ENCODE results near the gene AKAP13. TPM values are rescaled to one million over a fixed set of nuclear protein-coding genes. Genes with fewer than 3 reads are reported as not detected.
A peak's percentile ranks its signal among the peaks of the same experiment; 100 is the strongest.

Gene AKAP13
- polyA plus RNA-seq, 4 donors: 39.4 to 71.6 (median 58.5) TPM

GRCh38 chr15:85576392-85576791 lies 196.0 kb downstream of the AKAP13 start:
- Histone ChIP-seq H3K27ac (ENCODE audit: low read depth in 1 of 3, low read length in 2 of 3) (no peak overlapping the region), H3K36me3 (ENCODE audit: control insufficient read depth in 3 of 3, insufficient read depth in 2 of 3, low read depth in 1 of 3, low read length in 3 of 3) (peaks cover 0 to 22% (median 0%) of the 10 kb centered on the region in 3 donors), H3K4me1 (ENCODE audit: control insufficient read depth in 3 of 3, insufficient read depth in 2 of 3, low read depth in 1 of 3, low read length in 2 of 3) (peaks cover 2 to 27% (median 6%) of the 10 kb centered on the region in 3 donors), H3K4me3 (ENCODE audit: low read depth in 1 of 3, low read length in 3 of 3) (no peak overlapping the region), H3K27me3 (ENCODE audit: control insufficient read depth in 3 of 3, insufficient read depth in 3 of 3, low read length in 3 of 3) (no peaks in the 10 kb centered on the region), H3K9me3 (ENCODE audit: control insufficient read depth in 2 of 2, insufficient read depth in 1 of 2, low read depth in 1 of 2, low read length in 1 of 2) (no peaks in the 10 kb centered on the region)
- FAIRE-seq (no peak), DNase-seq (no peak)
- WGBS, 3 donors: 73 to 92% (median 87%) methylated on average over 3 of the region's 3 CpGs

DNA sequence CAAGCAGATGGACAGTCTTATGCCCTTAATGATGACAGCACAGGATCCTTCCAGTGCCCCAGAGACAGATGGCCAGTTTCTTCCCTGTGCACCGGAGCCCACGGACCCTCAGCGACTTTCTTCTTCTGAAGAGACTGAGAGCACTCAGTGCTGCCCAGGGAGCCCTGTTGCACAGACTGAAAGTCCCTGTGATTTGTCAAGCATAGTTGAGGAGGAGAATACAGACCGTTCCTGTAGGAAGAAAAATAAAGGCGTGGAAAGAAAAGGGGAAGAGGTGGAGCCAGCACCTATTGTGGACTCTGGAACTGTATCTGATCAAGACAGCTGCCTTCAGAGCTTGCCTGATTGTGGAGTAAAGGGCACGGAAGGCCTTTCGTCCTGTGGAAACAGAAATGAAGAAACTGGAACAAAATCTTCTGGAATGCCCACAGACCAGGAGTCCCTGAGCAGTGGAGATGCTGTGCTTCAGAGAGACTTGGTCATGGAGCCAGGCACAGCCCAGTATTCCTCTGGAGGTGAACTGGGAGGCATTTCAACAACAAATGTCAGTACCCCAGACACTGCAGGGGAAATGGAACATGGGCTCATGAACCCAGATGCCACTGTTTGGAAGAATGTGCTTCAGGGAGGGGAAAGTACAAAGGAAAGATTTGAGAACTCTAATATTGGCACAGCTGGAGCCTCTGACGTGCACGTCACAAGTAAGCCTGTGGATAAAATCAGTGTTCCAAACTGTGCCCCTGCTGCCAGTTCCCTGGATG lies 198.7 kb downstream of the AKAP13 start:
- 20 to 45% (median 35%) methylated on average over 9 of the region's 9 CpGs for WGBS, 3 donors
- Histone ChIP-seq H3K4me1 (ENCODE audit: control insufficient read depth in 3 of 3, insufficient read depth in 2 of 3, low read depth in 1 of 3, low read length in 2 of 3) (peaks cover 0 to 47% (median 13%) of the 10 kb centered on the region in 3 donors), H3K4me3 (ENCODE audit: low read depth in 1 of 3, low read length in 3 of 3) (peak overlapping the region in 2 of 3 donors; percentile 42 to 59), H3K27me3 (ENCODE audit: control insufficient read depth in 3 of 3, insufficient read depth in 3 of 3, low read length in 3 of 3) (no peaks in the 10 kb centered on the region), H3K9me3 (ENCODE audit: control insufficient read depth in 2 of 2, insufficient read depth in 1 of 2, low read depth in 1 of 2, low read length in 1 of 2) (no peaks in the 10 kb centered on the region), H3K27ac (ENCODE audit: low read depth in 1 of 3, low read length in 2 of 3) (peak overlapping the region; percentile 82 to 97 (median 89)), H3K36me3 (ENCODE audit: control insufficient read depth in 3 of 3, insufficient read depth in 2 of 3, low read depth in 1 of 3, low read length in 3 of 3) (peaks cover 0 to 34% (median 0%) of the 10 kb centered on the region in 3 donors)
- no peak for FAIRE-seq
- peak; percentile 89 to 97 for DNase-seq

DNA sequence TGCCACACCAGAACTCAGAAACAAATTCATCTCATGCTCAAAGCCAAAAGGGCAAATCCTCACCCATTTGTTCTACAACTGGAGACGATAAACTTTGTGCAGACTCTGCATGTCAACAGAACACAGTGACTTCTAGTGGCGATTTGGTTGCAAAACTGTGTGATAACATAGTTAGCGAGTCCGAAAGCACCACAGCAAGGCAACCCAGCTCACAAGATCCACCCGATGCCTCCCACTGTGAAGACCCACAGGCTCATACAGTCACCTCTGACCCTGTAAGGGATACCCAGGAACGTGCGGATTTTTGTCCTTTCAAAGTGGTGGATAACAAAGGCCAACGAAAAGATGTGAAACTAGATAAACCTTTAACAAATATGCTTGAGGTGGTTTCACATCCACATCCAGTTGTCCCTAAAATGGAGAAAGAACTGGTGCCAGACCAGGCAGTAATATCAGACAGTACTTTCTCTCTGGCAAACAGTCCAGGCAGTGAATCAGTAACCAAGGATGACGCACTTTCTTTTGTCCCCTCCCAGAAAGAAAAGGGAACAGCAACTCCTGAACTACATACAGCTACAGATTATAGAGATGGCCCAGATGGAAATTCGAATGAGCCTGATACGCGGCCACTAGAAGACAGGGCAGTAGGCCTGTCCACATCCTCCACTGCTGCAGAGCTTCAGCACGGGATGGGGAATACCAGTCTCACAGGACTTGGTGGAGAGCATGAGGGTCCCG lies 199.7 kb downstream of the AKAP13 start:
- DNase-seq (peak; percentile 75 to 94), FAIRE-seq (no peak)
- Histone ChIP-seq H3K36me3 (ENCODE audit: control insufficient read depth in 3 of 3, insufficient read depth in 2 of 3, low read depth in 1 of 3, low read length in 3 of 3) (peaks cover 0 to 34% (median 0%) of the 10 kb centered on the region in 3 donors), H3K9me3 (ENCODE audit: control insufficient read depth in 2 of 2, insufficient read depth in 1 of 2, low read depth in 1 of 2, low read length in 1 of 2) (no peaks in the 10 kb centered on the region), H3K27ac (ENCODE audit: low read depth in 1 of 3, low read length in 2 of 3) (peak overlapping the region; percentile 82 to 97 (median 89)), H3K4me3 (ENCODE audit: low read depth in 1 of 3, low read length in 3 of 3) (peak overlapping the region in 2 of 3 donors; percentile 42 to 78), H3K27me3 (ENCODE audit: control insufficient read depth in 3 of 3, insufficient read depth in 3 of 3, low read length in 3 of 3) (no peaks in the 10 kb centered on the region), H3K4me1 (ENCODE audit: control insufficient read depth in 3 of 3, insufficient read depth in 2 of 3, low read depth in 1 of 3, low read length in 2 of 3) (peaks cover 2 to 52% (median 16%) of the 10 kb centered on the region in 3 donors)
- WGBS, 3 donors: 15 to 56% (median 26%) methylated on average over 14 of the region's 14 CpGs

DNA sequence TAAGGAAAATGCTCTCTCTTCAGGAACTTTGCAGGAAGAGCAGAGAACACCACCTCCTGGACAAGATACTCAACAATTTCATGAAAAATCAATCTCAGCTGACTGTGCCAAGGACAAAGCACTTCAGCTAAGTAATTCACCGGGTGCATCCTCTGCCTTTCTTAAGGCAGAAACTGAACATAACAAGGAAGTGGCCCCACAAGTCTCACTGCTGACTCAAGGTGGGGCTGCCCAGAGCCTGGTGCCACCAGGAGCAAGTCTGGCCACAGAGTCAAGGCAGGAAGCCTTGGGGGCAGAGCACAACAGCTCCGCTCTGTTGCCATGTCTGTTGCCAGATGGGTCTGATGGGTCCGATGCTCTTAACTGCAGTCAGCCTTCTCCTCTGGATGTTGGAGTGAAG lies 200.5 kb downstream of the AKAP13 start:
- Histone ChIP-seq H3K36me3 (ENCODE audit: control insufficient read depth in 3 of 3, insufficient read depth in 2 of 3, low read depth in 1 of 3, low read length in 3 of 3) (peaks cover 0 to 31% (median 0%) of the 10 kb centered on the region in 3 donors), H3K27ac (ENCODE audit: low read depth in 1 of 3, low read length in 2 of 3) (peak overlapping the region; percentile 82 to 97 (median 89)), H3K27me3 (ENCODE audit: control insufficient read depth in 3 of 3, insufficient read depth in 3 of 3, low read length in 3 of 3) (no peaks in the 10 kb centered on the region), H3K4me3 (ENCODE audit: low read depth in 1 of 3, low read length in 3 of 3) (peak overlapping the region in 2 of 3 donors; percentile 42 to 78), H3K4me1 (ENCODE audit: control insufficient read depth in 3 of 3, insufficient read depth in 2 of 3, low read depth in 1 of 3, low read length in 2 of 3) (peaks cover 5 to 52% (median 16%) of the 10 kb centered on the region in 3 donors), H3K9me3 (ENCODE audit: control insufficient read depth in 2 of 2, insufficient read depth in 1 of 2, low read depth in 1 of 2, low read length in 1 of 2) (no peaks in the 10 kb centered on the region)
- DNase-seq: peak; percentile 62 to 70
- no peak for FAIRE-seq
- 30 to 52% (median 33%) methylated on average over 3 of the region's 3 CpGs for WGBS, 3 donors

- WGBS, 3 donors: 34 to 63% (median 37%) methylated on average over 8 of the region's 8 CpGs
- no peak for FAIRE-seq
- H3K4me1 ChIP-seq (ENCODE audit: control insufficient read depth in 3 of 3, insufficient read depth in 2 of 3, low read depth in 1 of 3, low read length in 2 of 3): peaks cover 5 to 52% (median 16%) of the 10 kb centered on the region in 3 donors
Observed at GRCh38 chr15:85581495-85581894, 201.1 kb downstream of the AKAP13 start.

DNA sequence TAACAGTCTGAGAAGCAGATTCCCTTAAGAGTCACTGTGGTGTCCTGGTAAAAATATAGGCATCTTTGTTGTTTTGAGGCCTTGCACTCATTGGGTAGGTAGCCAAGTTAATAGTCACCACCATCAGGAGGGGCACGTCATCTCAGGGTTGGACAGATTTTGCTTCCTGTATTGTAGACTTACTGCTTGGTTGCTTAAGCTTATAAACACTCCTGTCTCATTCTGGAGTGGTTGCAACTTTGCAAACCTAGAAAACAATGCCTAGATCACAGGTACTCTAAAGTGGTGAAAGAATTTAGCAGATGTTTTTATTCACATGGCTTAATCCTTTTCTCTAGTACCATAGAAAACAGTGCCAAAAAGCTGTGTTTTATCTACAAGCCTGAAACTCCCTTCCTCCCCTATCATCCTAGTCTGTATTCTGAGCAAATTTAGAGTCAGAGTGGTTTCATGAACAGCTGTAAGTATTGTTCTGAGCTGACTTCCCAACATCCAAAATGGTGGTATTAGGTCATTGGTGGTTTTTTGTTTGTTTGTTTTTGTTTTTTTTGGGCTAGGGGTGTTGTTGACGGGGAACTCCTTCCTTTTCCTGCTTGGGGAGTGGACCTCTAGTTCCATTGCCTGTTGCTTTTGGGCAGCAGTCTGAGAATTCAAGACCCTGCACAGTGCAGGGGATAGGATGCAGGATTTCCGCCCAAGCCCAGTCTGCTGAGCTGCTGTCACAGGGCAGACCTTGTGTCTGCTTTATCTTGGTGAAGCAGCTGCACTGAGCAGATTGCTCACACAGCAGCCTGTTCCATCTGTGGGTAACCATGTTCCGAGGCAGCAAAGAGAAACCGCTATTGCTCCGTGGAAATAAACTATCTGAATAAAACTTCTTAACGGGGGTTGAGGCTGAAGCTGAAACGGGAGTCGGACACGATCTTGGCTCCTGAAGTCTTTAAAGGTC lies 202.0 kb downstream of the AKAP13 start:
- 7 to 11% (median 9%) methylated on average over 9 to 10 of the region's 10 CpGs for WGBS, 3 donors
- no peak for FAIRE-seq

More at GRCh38 chr15:85581495-85581894, 201.1 kb downstream of the AKAP13 start:
- peak overlapping the region; percentile 82 to 97 (median 89) for H3K27ac ChIP-seq (ENCODE audit: low read depth in 1 of 3, low read length in 2 of 3)
- no peaks in the 10 kb centered on the region for H3K9me3 ChIP-seq (ENCODE audit: control insufficient read depth in 2 of 2, insufficient read depth in 1 of 2, low read depth in 1 of 2, low read length in 1 of 2)
- peaks cover 0 to 36% (median 0%) of the 10 kb centered on the region in 3 donors for H3K36me3 ChIP-seq (ENCODE audit: control insufficient read depth in 3 of 3, insufficient read depth in 2 of 3, low read depth in 1 of 3, low read length in 3 of 3)
- H3K27me3 ChIP-seq (ENCODE audit: control insufficient read depth in 3 of 3, insufficient read depth in 3 of 3, low read length in 3 of 3): no peaks in the 10 kb centered on the region
- DNase-seq: peak; percentile 28 to 56
- H3K4me3 ChIP-seq (ENCODE audit: low read depth in 1 of 3, low read length in 3 of 3): peak overlapping the region in 2 of 3 donors; percentile 42 to 78

DNA sequence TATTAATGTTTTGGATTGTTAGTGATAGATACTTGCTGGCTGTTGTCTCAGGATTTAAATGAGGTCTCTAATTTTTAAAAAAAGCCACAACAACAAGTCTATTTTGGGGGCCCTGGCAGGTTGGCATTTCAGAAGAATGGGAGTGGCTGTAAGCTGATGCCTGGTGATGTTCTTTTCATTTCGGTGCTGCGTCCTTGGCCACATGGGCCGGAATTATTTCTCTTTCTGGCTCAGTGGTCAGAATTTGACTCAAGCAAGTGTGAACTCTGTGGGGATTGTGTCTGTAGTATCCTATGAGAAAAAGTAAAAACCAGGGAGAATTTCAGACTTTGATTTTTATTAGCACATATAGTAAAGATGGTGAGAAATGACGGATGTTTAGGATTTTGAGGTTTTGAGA lies 203.0 kb downstream of the AKAP13 start:
- H3K27ac ChIP-seq (ENCODE audit: low read depth in 1 of 3, low read length in 2 of 3): peak overlapping the region in 2 of 3 donors; percentile 44 to 80
- H3K36me3 ChIP-seq (ENCODE audit: control insufficient read depth in 3 of 3, insufficient read depth in 2 of 3, low read depth in 1 of 3, low read length in 3 of 3): peaks cover 0 to 40% (median 2%) of the 10 kb centered on the region in 3 donors
- peaks cover 5 to 64% (median 16%) of the 10 kb centered on the region in 3 donors for H3K4me1 ChIP-seq (ENCODE audit: control insufficient read depth in 3 of 3, insufficient read depth in 2 of 3, low read depth in 1 of 3, low read length in 2 of 3)
- no peaks in the 10 kb centered on the region for H3K27me3 ChIP-seq (ENCODE audit: control insufficient read depth in 3 of 3, insufficient read depth in 3 of 3, low read length in 3 of 3)
- DNase-seq: no peak
- WGBS, 3 donors: 27 to 33% (median 30%) methylated on average over 4 of the region's 4 CpGs
- peak overlapping the region in 2 of 3 donors; percentile 42 to 78 for H3K4me3 ChIP-seq (ENCODE audit: low read depth in 1 of 3, low read length in 3 of 3)
- H3K9me3 ChIP-seq (ENCODE audit: control insufficient read depth in 2 of 2, insufficient read depth in 1 of 2, low read depth in 1 of 2, low read length in 1 of 2): no peaks in the 10 kb centered on the region
- FAIRE-seq: no peak

More for the DNA sequence above, 202.0 kb downstream of the AKAP13 start:
- Histone ChIP-seq H3K4me3 (ENCODE audit: low read depth in 1 of 3, low read length in 3 of 3) (peak overlapping the region; percentile 10 to 78 (median 42)), H3K36me3 (ENCODE audit: control insufficient read depth in 3 of 3, insufficient read depth in 2 of 3, low read depth in 1 of 3, low read length in 3 of 3) (peaks cover 0 to 38% (median 0%) of the 10 kb centered on the region in 3 donors), H3K27me3 (ENCODE audit: control insufficient read depth in 3 of 3, insufficient read depth in 3 of 3, low read length in 3 of 3) (no peaks in the 10 kb centered on the region), H3K9me3 (ENCODE audit: control insufficient read depth in 2 of 2, insufficient read depth in 1 of 2, low read depth in 1 of 2, low read length in 1 of 2) (no peaks in the 10 kb centered on the region), H3K4me1 (ENCODE audit: control insufficient read depth in 3 of 3, insufficient read depth in 2 of 3, low read depth in 1 of 3, low read length in 2 of 3) (peaks cover 5 to 55% (median 16%) of the 10 kb centered on the region in 3 donors), H3K27ac (ENCODE audit: low read depth in 1 of 3, low read length in 2 of 3) (peak overlapping the region; percentile 82 to 97 (median 89))
- DNase-seq: peak; percentile 72 to 74
